HEK293T (cell line): ENCODE data around the gene KRT2.

Experiments used
- CTCF ChIA-PET: fragments of 350-600 bp; formaldehyde crosslinking; extraction: SDS; loops from one replicate; lab custom pipeline; 2021; ENCODE audit warnings: antibody characterized with exemption, inconsistent platforms; lab: Yijun Ruan, JAX
- POLR2A ChIA-PET: fragments of 350-600 bp; formaldehyde crosslinking; extraction: SDS; loops from one replicate; lab custom pipeline; 2020; ENCODE audit warnings: antibody characterized with exemption, inconsistent platforms; lab: Yijun Ruan, JAX
- DNase-seq: peaks from one replicate; pipeline ENCODE4 v3.0.0; 2012; ENCODE audit warnings: mixed read lengths; ENCODE audit errors: extremely low spot score
- ARNT ChIP-seq: fragments of 450-650 bp; IDR thresholded peaks from 2 replicates; pipeline ENCODE4 v1.6.1; 2017; ENCODE audit warnings: mild to moderate bottlenecking
- BHLHE40 ChIP-seq: fragments of 450-650 bp; IDR thresholded peaks from 2 replicates; pipeline ENCODE4 v1.6.1; 2016; ENCODE audit warnings: mild to moderate bottlenecking, moderate library complexity, borderline replicate concordance
- CTBP1 ChIP-seq: fragments of 450-650 bp; IDR thresholded peaks from 2 replicates; pipeline ENCODE4 v1.6.1; 2016; ENCODE audit warnings: borderline replicate concordance
- ELF4 ChIP-seq: fragments of 450-650 bp; IDR thresholded peaks from 2 replicates; pipeline ENCODE4 v1.6.1; 2017; ENCODE audit warnings: antibody characterized with exemption
- FOXA1 ChIP-seq: fragments of 450-650 bp; IDR thresholded peaks from 2 replicates; pipeline ENCODE4 v1.6.1; 2016; ENCODE audit warnings: mild to moderate bottlenecking
- FOXK2 ChIP-seq: fragments of 450-650 bp; IDR thresholded peaks from 2 replicates; pipeline ENCODE4 v1.6.1; 2016; ENCODE audit warnings: mild to moderate bottlenecking
- FOXM1 ChIP-seq: fragments of 450-650 bp; IDR thresholded peaks from 2 replicates; pipeline ENCODE4 v1.6.1; 2017; ENCODE audit warnings: mild to moderate bottlenecking, borderline replicate concordance
- HDGF ChIP-seq: fragments of 450-650 bp; IDR thresholded peaks from 2 replicates; pipeline ENCODE4 v1.6.1; 2017; ENCODE audit warnings: antibody characterized with exemption, borderline replicate concordance
- L3MBTL2 ChIP-seq: fragments of 450-650 bp; conservative IDR thresholded peaks from 2 replicates; pipeline ENCODE4 v1.6.1; 2016; ENCODE audit warnings: mild to moderate bottlenecking
- LEF1 ChIP-seq: fragments of 450-650 bp; IDR thresholded peaks from 2 replicates; pipeline ENCODE4 v1.6.1; 2017; ENCODE audit warnings: mild to moderate bottlenecking, borderline replicate concordance
- NFRKB ChIP-seq: fragments of 450-650 bp; IDR thresholded peaks from 2 replicates; pipeline ENCODE4 v1.6.1; 2016; ENCODE audit warnings: mild to moderate bottlenecking, moderate library complexity
- PKNOX1 ChIP-seq: fragments of 450-650 bp; IDR thresholded peaks from 2 replicates; pipeline ENCODE4 v1.6.1; 2016
- SP1 ChIP-seq: fragments of 450-650 bp; IDR thresholded peaks from 2 replicates; pipeline ENCODE4 v1.6.1; 2017
- SUZ12 ChIP-seq: fragments of 450-650 bp; IDR thresholded peaks from 2 replicates; pipeline ENCODE4 v1.6.1; 2016; ENCODE audit warnings: mild to moderate bottlenecking
- TARDBP ChIP-seq: fragments of 450-650 bp; IDR thresholded peaks from 2 replicates; pipeline ENCODE4 v1.6.1; 2016
- ZNF384 ChIP-seq: fragments of 450-650 bp; IDR thresholded peaks from 2 replicates; pipeline ENCODE4 v1.6.1; 2016

KRT2 gene

DNA sequence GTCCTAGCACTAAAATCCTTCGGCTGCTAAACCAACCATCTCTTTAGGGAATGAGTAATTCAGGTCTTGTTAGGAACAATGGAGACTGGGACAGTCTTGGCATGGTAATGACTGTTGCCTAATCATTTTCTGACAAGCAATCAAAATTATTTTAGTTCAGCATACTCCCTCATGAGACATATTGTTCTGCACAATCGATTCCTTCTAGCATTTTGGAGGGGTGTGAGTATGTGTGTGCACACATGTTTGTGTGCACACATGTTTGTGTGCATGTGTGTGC, 30.3 kb upstream of the KRT2 start:
- DNase-seq, result no peak
- ChIA-PET CTCF (no interaction called here), POLR2A (no interaction called here)
- TF ChIP-seq SUZ12 (no peak), NFRKB (no peak), CTBP1 (no peak), TARDBP (no peak), PKNOX1 (no peak), FOXK2 (no peak), FOXM1 (no peak), BHLHE40 (no peak), ARNT (no peak), L3MBTL2 (no peak), HDGF (no peak), SP1 (no peak)

GRCh38 chr12:52681526-52682380, 29.7 kb upstream of the KRT2 start:
- POLR2A ChIA-PET, result no interaction called here
- DNase-seq, result no peak
- CTCF ChIA-PET, result no interaction called here
- no peak for TF ChIP-seq ZNF384
- TF ChIP-seq ELF4, result no peak
- TF ChIP-seq ARNT, result no peak
- TF ChIP-seq FOXK2, result no peak
- no peak for TF ChIP-seq BHLHE40
- no peak for TF ChIP-seq PKNOX1
- TF ChIP-seq NFRKB, result no peak
- TF ChIP-seq SUZ12, result no peak
- TF ChIP-seq L3MBTL2, result no peak
- TF ChIP-seq SP1, result no peak
- TF ChIP-seq CTBP1, result no peak
- no peak for TF ChIP-seq HDGF

- POLR2A ChIA-PET, result no interaction called here
Observed at GRCh38 chr12:52680363-52680762, 28.4 kb upstream of the KRT2 start, which contains the start of gene KRT1. TSS of gene KRT1 (minus strand) at chr12:52680407. CDS start at chr12:52680348, 59 bp downstream.

DNA sequence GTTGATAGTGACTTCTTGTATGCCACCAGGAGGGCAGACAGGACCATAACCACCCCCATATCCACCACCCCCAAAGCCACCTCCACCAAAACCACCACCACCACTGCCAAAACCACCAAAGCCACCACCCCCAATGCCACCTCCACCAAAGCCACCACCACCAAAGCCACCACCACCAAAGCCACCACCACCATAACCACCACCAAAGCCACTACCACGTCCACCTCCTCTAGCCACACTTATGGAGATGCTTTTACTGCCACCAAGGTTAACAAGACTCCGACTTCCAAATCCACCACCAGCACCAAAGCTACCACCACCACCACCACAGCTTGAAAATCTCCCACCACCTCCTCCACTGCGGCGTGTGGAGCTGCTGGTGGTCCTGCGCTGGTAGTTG, 27.9 kb upstream of the KRT2 start:
- no peak for DNase-seq
- ChIA-PET CTCF (interaction anchor here (1.4 kb wide), 2 partner anchors 13 to 186 kb away, joined by 3 to 4 read pairs; no protein-coding TSS in a partner anchor), POLR2A (no interaction called here)
- no peak for TF ChIP-seq ARNT

More at GRCh38 chr12:52680363-52680762, 28.4 kb upstream of the KRT2 start, which contains the start of gene KRT1:
- DNase-seq, result no peak
- no peak for TF ChIP-seq FOXA1
- TF ChIP-seq TARDBP, result no peak
- TF ChIP-seq ELF4, result no peak
- TF ChIP-seq LEF1, result no peak
- no peak for TF ChIP-seq FOXM1
- no peak for TF ChIP-seq PKNOX1
- no peak for TF ChIP-seq SP1
- TF ChIP-seq L3MBTL2, result no peak
- TF ChIP-seq FOXK2, result no peak
- no peak for TF ChIP-seq SUZ12
- no peak for TF ChIP-seq NFRKB
- no peak for TF ChIP-seq CTBP1
- no peak for TF ChIP-seq ARNT
- no peak for TF ChIP-seq BHLHE40
- no peak for TF ChIP-seq ZNF384
- no peak for TF ChIP-seq HDGF
- CTCF ChIA-PET, result interaction anchor here (1.4 kb wide), 2 partner anchors 12 to 185 kb away, joined by 3 to 4 read pairs; no protein-coding TSS in a partner anchor

GRCh38 chr12:52677671-52678070, 25.7 kb upstream of the KRT2 start:
- ChIA-PET POLR2A (no interaction called here), CTCF (no interaction called here)
- TF ChIP-seq LEF1, result no peak
- no peak for TF ChIP-seq NFRKB
- TF ChIP-seq ARNT, result no peak
- TF ChIP-seq L3MBTL2, result no peak
- no peak for TF ChIP-seq FOXM1
- no peak for TF ChIP-seq FOXK2
- no peak for TF ChIP-seq PKNOX1
- TF ChIP-seq CTBP1, result no peak
- TF ChIP-seq ZNF384, result no peak
- no peak for TF ChIP-seq FOXA1
- no peak for TF ChIP-seq SP1
- no peak for TF ChIP-seq TARDBP
- no peak for TF ChIP-seq ELF4
- TF ChIP-seq HDGF, result no peak
- no peak for TF ChIP-seq BHLHE40
- no peak for TF ChIP-seq SUZ12
- DNase-seq, result no peak
